ENCODE data around the gene AR.

The AR gene

GRCh38 chrX:67563469-67564448 is 19.9 kb downstream of the AR start:
- TF ChIP-seq CTCF (IDR thresholded peaks at IDR 0.05; ENCODE audit: low read depth, low read length) = no peak
- H3K4me3 ChIP-seq (ENCODE audit: low read depth, low read length) = no peak overlapping the region

GRCh38 chrX:67564475-67564874 is 20.7 kb downstream of the AR start:
- in situ Hi-C loops (cut with HindIII; ENCODE audit: low sequenced_read_pairs) = no loop called here
- H3K4me3 ChIP-seq (ENCODE audit: low read depth, low read length) = no peak overlapping the region
- no peak for DNase-seq (ENCODE audit: low read depth, low spot score)
- no peak for TF ChIP-seq CTCF (IDR thresholded peaks at IDR 0.05; ENCODE audit: low read depth, low read length)

More at GRCh38 chrX:67563469-67564448, 19.9 kb downstream of the AR start:
- in situ Hi-C loops (cut with HindIII; ENCODE audit: low sequenced_read_pairs) = no loop called here
- DNase-seq (ENCODE audit: low read depth, low spot score) = no peak

- in situ Hi-C loops (cut with HindIII; ENCODE audit: low sequenced_read_pairs) = no loop called here
- no peak for TF ChIP-seq CTCF (IDR thresholded peaks at IDR 0.05; ENCODE audit: low read depth, low read length)
- no peak for DNase-seq (ENCODE audit: low read depth, low spot score)
- H3K4me3 ChIP-seq (ENCODE audit: low read depth, low read length) = no peak overlapping the region
These were observed 24.9 kb downstream of the AR start for GRCh38 chrX:67568769-67569168.

DNA sequence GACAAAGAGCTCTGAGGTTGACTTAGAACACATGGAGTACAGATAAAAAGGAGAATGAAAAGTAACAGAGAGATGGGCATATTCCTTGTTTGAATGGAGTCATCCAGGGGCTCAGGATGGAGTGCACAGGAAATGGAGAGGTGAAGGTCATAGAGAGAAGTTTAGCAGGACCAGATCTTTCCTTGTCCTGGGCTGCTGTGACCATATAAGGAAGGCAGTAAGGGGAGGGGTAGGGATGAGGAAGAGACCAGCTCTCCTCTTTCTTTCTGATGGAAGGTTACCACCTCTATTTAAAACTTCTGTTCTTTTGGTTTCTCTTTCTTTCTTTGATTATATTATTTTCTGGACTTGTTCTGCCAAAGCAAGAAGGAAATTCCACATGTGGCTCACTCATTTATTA is 27.0 kb downstream of the AR start:
- in situ Hi-C loops (cut with HindIII; ENCODE audit: low sequenced_read_pairs) = no loop called here
- DNase-seq (ENCODE audit: low read depth, low spot score) = no peak
- TF ChIP-seq CTCF (IDR thresholded peaks at IDR 0.05; ENCODE audit: low read depth, low read length) = no peak
- H3K4me3 ChIP-seq (ENCODE audit: low read depth, low read length) = no peak overlapping the region

- in situ Hi-C loops (cut with HindIII; ENCODE audit: low sequenced_read_pairs) = no loop called here
- no peak overlapping the region for H3K4me3 ChIP-seq (ENCODE audit: low read depth, low read length)
- no peak for DNase-seq (ENCODE audit: low read depth, low spot score)
- no peak for TF ChIP-seq CTCF (IDR thresholded peaks at IDR 0.05; ENCODE audit: low read depth, low read length)
These were observed 30.9 kb downstream of the AR start for GRCh38 chrX:67574696-67575095.

GRCh38 chrX:67582436-67582835 is 38.6 kb downstream of the AR start:
- in situ Hi-C loops (cut with HindIII; ENCODE audit: low sequenced_read_pairs) = no loop called here
- no peak overlapping the region for H3K4me3 ChIP-seq (ENCODE audit: low read depth, low read length)
- TF ChIP-seq CTCF (IDR thresholded peaks at IDR 0.05; ENCODE audit: low read depth, low read length) = no peak
- DNase-seq (ENCODE audit: low read depth, low spot score) = no peak

All from astrocyte of the spinal cord (primary cell).